ENCODE data around the gene NKIRAS2. TPM values are rescaled to one million over a fixed set of nuclear protein-coding genes. Genes with fewer than 3 reads are reported as not detected.

NKIRAS2 gene
- total and polyA plus RNA-seq, 2 of the 13 experiments (the other 11 are each of a cell fraction or from before 2014, with no cell fraction given), result 27.9 to 42.0 TPM

DNA sequence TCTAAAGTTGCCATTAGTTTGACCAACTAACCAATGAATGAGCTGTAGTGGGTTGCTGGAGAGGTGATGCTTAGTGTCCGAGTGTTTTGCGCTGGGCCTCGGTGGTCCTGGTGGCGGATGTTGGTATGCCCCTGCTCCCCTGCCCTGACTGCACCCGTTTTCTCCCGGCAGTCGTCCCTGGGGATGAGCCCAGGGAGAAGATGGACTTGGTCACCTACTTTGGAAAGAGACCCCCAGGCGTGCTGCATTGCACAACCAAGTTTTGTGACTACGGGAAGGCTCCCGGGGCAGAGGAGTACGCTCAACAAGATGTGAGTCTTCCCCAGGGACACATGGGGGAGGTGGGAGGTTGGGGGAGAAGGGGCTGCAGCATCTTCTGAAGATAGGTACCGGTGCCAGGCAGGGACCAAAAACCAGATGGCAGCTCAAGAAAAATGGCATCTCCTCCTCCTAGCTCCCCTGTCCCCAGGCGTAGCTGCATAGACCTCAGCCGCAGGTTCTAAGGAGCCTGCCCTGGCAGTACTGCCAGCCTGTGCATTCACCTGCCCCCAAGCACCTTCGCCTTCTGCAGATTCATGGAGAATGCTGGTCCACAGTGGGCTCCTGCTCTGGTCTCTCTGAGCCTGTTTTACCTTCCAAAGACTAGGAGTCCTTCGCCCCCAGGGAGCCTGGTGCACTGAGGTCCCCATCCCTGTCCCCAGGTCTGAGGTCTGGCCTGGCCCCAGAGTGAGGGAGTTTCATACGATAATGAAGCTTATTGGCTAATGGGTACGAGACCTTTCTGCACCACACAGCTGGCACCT is 48.0 kb upstream of the NKIRAS2 start (continued):
- TF ChIP-seq ZNF609 (CRISPR knock-in tag; IDR thresholded peaks at IDR 0.05; ENCODE audit: borderline replicate concordance) (no peak), ZNF10 (CRISPR knock-in tag; IDR thresholded peaks at IDR 0.05; ENCODE audit: borderline replicate concordance, low read depth) (no peak), MIER3 (CRISPR knock-in tag; IDR thresholded peaks at IDR 0.05; ENCODE audit: borderline replicate concordance) (no peak), ZBTB46 (CRISPR knock-in tag; IDR thresholded peaks at IDR 0.05; ENCODE audit: borderline replicate concordance) (no peak), ZNF101 (CRISPR knock-in tag; IDR thresholded peaks at IDR 0.05; ENCODE audit: borderline replicate concordance, low read depth) (no peak), DR1 (CRISPR knock-in tag; IDR thresholded peaks at IDR 0.05) (no peak), NFKB2 (CRISPR knock-in tag; IDR thresholded peaks at IDR 0.05; ENCODE audit: borderline replicate concordance) (0 out of 2 replicates have a peak, but pooled peaks have one; percentile 27), ZNF713 (CRISPR knock-in tag; IDR thresholded peaks at IDR 0.05) (no peak), THAP7 (CRISPR knock-in tag; IDR thresholded peaks at IDR 0.05) (no peak), NCOA1 (CRISPR knock-in tag; IDR thresholded peaks at IDR 0.05) (no peak), ZFP41 (CRISPR knock-in tag; IDR thresholded peaks at IDR 0.05; ENCODE audit: borderline replicate concordance) (no peak), ATF7 (IDR thresholded peaks at IDR 0.05) (no peak), ATF7 (CRISPR knock-in tag; IDR thresholded peaks at IDR 0.05) (no peak)
- TF ChIP-seq, protein P1, sequence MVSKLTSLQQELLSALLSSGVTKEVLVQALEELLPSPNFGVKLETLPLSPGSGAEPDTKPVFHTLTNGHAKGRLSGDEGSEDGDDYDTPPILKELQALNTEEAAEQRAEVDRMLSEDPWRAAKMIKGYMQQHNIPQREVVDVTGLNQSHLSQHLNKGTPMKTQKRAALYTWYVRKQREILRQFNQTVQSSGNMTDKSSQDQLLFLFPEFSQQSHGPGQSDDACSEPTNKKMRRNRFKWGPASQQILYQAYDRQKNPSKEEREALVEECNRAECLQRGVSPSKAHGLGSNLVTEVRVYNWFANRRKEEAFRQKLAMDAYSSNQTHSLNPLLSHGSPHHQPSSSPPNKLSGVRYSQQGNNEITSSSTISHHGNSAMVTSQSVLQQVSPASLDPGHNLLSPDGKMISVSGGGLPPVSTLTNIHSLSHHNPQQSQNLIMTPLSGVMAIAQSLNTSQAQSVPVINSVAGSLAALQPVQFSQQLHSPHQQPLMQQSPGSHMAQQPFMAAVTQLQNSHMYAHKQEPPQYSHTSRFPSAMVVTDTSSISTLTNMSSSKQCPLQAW (CRISPR knock-in tag; IDR thresholded peaks at IDR 0.05), result no peak
- TF ChIP-seq, protein P2, sequence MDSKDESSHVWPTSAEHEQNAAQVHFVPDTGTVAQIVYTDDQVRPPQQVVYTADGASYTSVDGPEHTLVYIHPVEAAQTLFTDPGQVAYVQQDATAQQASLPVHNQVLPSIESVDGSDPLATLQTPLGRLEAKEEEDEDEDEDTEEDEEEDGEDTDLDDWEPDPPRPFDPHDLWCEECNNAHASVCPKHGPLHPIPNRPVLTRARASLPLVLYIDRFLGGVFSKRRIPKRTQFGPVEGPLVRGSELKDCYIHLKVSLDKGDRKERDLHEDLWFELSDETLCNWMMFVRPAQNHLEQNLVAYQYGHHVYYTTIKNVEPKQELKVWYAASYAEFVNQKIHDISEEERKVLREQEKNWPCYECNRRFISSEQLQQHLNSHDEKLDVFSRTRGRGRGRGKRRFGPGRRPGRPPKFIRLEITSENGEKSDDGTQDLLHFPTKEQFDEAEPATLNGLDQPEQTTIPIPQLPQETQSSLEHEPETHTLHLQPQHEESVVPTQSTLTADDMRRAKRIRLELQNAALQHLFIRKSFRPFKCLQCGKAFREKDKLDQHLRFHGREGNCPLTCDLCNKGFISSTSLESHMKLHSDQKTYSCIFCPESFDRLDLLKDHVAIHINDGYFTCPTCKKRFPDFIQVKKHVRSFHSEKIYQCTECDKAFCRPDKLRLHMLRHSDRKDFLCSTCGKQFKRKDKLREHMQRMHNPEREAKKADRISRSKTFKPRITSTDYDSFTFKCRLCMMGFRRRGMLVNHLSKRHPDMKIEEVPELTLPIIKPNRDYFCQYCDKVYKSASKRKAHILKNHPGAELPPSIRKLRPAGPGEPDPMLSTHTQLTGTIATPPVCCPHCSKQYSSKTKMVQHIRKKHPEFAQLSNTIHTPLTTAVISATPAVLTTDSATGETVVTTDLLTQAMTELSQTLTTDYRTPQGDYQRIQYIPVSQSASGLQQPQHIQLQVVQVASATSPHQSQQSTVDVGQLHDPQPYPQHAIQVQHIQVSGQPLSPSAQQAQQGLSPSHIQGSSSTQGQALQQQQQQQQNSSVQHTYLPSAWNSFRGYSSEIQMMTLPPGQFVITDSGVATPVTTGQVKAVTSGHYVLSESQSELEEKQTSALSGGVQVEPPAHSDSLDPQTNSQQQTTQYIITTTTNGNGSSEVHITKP (CRISPR knock-in tag; IDR thresholded peaks at IDR 0.05; ENCODE audit: low read depth), result no peak

All from HepG2 (cell line).